WTC11 (cell line): Measurements from ENCODE around the gene SCAMP3.

ENCODE experiments used
- ATF2 ChIP-seq: sonication (generic); formaldehyde crosslinking; IDR thresholded peaks from 2 replicates; pipeline ENCODE4 v1.8.1; 2022; ENCODE audit warnings: low read depth, missing genetic modification reagents, borderline replicate concordance
- CTCF ChIP-seq: fragments of 200-600 bp; IDR thresholded peaks from 2 replicates; pipeline ENCODE4 v1.8.0; 2022; ENCODE audit warnings: antibody characterized with exemption
- MAX ChIP-seq: sonication (generic); formaldehyde crosslinking; IDR thresholded peaks from 2 replicates; pipeline ENCODE4 v1.8.0; 2022; ENCODE audit warnings: mild to moderate bottlenecking, missing genetic modification reagents
- NR1H2 ChIP-seq: sonication (generic); formaldehyde crosslinking; IDR thresholded peaks from 2 replicates; pipeline ENCODE4 v1.9.0; 2021; ENCODE audit warnings: mild to moderate bottlenecking, moderate library complexity, missing genetic modification reagents
- USF2 ChIP-seq: sonication (generic); formaldehyde crosslinking; IDR thresholded peaks from 2 replicates; pipeline ENCODE4 v1.8.1; 2023; ENCODE audit warnings: mild to moderate bottlenecking, missing genetic modification reagents, moderate library complexity
- ZNF121 ChIP-seq: sonication (generic); formaldehyde crosslinking; IDR thresholded peaks from 2 replicates; pipeline ENCODE4 v1.8.0; 2023; ENCODE audit warnings: missing genetic modification reagents

- no peak for TF ChIP-seq CTCF
- TF ChIP-seq ZNF121 (CRISPR knock-in tag) = no peak
- no peak for TF ChIP-seq ATF2
- TF ChIP-seq NR1H2 = no peak
- TF ChIP-seq USF2 (CRISPR knock-in tag) = no peak
- TF ChIP-seq MAX (CRISPR knock-in tag) = no peak
Observed at GRCh38 chr1:155284476-155284875, 22.3 kb upstream of the SCAMP3 start.
